ENCODE measurements around the gene TLR1. TPM values are rescaled to one million over a fixed set of nuclear protein-coding genes. Genes with fewer than 3 reads are reported as not detected.

The TLR1 gene
- total RNA-seq, 4 donors from 2014 or later: 15.7 to 29.7 (median 22.8) TPM

DNA sequence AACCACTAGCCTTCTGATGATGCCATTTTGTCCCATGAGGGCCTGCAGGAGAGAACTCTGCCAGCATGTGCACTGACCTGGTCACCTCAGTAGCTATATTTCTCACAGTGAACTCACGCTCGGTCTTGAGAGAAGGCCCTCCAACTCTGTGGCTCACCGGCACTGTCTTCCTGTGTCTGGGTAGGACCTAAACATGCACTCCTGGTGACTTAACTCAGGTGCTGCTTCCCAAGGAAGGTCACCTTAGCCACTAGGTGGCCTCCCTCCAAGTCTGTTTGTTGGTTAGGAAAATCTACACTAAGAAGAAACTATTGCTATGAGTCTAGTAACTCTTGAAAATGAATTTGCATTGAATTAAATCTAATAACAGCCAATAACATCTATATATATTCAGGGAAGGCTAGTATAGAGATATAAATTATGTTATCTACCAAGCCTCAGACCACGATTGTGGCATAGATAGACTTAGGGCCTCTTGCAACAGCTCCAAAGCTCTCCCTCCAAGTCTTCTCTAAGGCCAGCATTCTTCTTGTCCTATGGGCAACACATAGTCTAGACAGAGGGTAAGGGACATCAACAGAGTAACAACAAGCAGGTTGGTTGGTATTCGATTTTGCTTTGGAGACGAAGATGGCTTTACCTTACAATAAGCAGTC, 46.5 kb downstream of the TLR1 start:
- H3K4me1 ChIP-seq: peaks cover 0 to 40% (median 21%) of the 10 kb centered on the region in 4 donors
- no peaks in the 10 kb centered on the region for H3K36me3 ChIP-seq
- peak overlapping the region; percentile 65 to 90 (median 79) for H3K27ac ChIP-seq
- DNase-seq (ENCODE audit: low spot score in 2 of 2): no peak
- H3K9me3 ChIP-seq: no peaks in the 10 kb centered on the region
- no peak overlapping the region for H3K4me3 ChIP-seq
- H3K27me3 ChIP-seq: no peaks in the 10 kb centered on the region
- TF ChIP-seq POLR2A (IDR thresholded peaks at IDR 0.05) (no peak), EP300 (IDR thresholded peaks at IDR 0.05) (no peak)
- TF ChIP-seq, protein P1, sequence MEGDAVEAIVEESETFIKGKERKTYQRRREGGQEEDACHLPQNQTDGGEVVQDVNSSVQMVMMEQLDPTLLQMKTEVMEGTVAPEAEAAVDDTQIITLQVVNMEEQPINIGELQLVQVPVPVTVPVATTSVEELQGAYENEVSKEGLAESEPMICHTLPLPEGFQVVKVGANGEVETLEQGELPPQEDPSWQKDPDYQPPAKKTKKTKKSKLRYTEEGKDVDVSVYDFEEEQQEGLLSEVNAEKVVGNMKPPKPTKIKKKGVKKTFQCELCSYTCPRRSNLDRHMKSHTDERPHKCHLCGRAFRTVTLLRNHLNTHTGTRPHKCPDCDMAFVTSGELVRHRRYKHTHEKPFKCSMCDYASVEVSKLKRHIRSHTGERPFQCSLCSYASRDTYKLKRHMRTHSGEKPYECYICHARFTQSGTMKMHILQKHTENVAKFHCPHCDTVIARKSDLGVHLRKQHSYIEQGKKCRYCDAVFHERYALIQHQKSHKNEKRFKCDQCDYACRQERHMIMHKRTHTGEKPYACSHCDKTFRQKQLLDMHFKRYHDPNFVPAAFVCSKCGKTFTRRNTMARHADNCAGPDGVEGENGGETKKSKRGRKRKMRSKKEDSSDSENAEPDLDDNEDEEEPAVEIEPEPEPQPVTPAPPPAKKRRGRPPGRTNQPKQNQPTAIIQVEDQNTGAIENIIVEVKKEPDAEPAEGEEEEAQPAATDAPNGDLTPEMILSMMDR (IDR thresholded peaks at IDR 0.05): no peak
- WGBS, 2 donors: 90 to 91% methylated on average over 6 of the region's 6 CpGs

DNA sequence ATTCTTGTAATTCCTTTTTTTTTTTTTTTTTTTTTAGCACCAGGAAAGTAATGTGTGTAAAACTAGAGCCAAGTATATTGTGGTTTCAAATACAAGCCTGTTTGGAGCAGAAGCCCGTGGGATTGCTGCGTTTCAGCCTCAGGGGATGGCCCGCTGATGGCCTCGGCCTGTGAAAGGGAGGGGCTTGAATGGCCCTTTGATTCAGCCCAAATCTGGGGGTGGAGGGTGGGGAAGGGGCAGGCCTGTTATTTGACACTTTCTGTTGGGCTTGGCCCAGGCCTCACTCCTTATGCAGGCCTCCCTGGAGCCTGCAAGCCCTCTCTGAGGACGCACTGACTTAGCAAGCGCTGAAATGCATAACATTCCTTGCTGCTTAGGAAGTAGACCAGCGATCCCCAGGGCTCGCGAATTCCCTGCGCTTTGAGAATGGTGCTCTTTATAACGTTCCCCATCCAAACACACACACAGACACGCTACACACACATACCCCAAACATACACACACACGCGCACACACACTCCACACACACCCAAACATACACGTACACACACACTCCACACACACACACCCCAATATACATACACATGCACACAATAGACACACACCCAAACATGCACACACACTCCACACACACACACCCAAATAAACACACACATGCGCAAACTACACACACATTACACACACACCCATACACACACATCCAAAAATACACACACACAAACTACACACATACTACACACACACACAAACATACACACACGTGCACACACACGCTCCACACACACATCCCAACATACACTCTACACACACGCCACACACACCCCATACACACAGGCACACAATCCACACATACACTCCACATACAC, 51.4 kb downstream of the TLR1 start:
- TF ChIP-seq EP300 (IDR thresholded peaks at IDR 0.05): peak; percentile 43 to 91
- peak; percentile 12 to 50 for TF ChIP-seq POLR2A (IDR thresholded peaks at IDR 0.05)
- TF ChIP-seq, protein P1 (IDR thresholded peaks at IDR 0.05): no peak
- WGBS, 2 donors: 29 to 36% methylated on average over 19 of the region's 19 CpGs
- no peaks in the 10 kb centered on the region for H3K36me3 ChIP-seq
- H3K9me3 ChIP-seq: no peaks in the 10 kb centered on the region
- DNase-seq (ENCODE audit: low spot score in 2 of 2): peak; percentile 74 to 81
- H3K4me3 ChIP-seq: peak overlapping the region in 2 of 4 donors; percentile 8 to 24
- H3K4me1 ChIP-seq: peaks cover 0 to 36% (median 12%) of the 10 kb centered on the region in 4 donors
- H3K27ac ChIP-seq: peak overlapping the region; percentile 47 to 96 (median 82)
- H3K27me3 ChIP-seq: no peaks in the 10 kb centered on the region

DNA sequence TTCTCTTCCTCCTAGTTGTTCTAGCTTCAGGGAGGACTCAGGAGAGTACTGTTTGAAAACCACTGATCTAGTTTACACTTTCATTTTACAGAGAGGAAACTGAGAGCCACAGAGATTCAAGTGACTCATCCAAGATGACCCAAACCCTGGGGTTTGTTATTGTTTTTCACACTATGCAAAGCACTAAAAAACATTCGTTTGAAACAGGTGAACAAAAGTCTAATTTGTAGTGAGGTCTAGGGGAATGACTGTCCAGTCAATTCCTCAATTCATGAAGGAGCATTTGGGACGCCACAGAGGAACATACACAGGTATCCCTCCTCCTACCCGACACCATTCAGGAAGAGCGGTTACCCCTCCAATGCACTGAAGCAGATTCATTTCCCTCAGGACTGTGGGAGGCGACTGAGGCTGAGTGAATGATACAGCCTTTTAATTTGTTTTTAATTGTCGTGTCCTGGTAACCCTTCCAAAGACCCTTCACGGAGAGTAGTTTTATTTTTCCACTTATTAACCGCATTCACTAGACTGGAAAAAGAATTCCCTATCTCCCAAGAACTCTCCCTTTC, 52.1 kb downstream of the TLR1 start:
- no peak for DNase-seq (ENCODE audit: low spot score in 2 of 2)
- H3K4me1 ChIP-seq: peaks cover 0 to 29% (median 8%) of the 10 kb centered on the region in 4 donors
- no peaks in the 10 kb centered on the region for H3K36me3 ChIP-seq
- no peak for TF ChIP-seq EP300 (IDR thresholded peaks at IDR 0.05)
- TF ChIP-seq, protein P1 (IDR thresholded peaks at IDR 0.05): no peak
- TF ChIP-seq POLR2A (IDR thresholded peaks at IDR 0.05): no peak
- peaks cover 0 to 5% (median 0%) of the 10 kb centered on the region in 4 donors for H3K9me3 ChIP-seq
- WGBS, 2 donors: 15 to 19% methylated on average over 8 of the region's 8 CpGs
- no peaks in the 10 kb centered on the region for H3K27me3 ChIP-seq
- H3K27ac ChIP-seq: peak overlapping the region; percentile 47 to 96 (median 82)
- peak overlapping the region in 2 of 4 donors; percentile 8 to 24 for H3K4me3 ChIP-seq

DNA sequence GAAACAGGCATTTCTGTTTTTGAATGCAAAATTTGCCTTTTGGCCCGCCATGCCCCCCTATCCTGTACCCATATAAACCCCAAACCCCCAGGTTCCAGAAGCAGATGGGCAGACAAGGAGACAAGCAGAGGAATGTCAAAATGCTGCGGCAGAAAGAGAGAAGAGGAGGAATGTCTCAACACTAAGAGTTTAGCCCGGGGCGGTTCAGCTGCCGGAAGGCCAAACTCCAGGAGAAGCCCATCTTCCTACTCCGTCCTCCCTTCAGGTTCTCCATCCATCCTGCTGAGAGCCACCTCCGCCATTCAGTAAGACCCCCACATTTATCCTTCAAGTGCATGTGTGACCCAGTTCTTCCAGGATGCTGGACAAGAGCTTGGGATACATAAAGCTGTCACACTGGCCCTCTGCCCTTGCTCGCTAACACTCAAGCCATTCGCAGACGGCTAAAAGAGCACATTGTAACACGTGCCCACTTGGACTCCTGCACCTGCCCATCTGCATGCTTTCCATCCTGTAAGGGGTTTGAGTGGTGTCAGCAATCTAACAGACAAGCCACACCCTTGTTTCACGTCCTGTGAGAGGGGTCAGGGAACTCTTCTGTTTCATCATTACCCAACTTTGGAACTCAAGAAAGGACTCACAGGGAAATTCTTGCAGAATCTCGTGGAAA, 53.1 kb downstream of the TLR1 start:
- no peak for DNase-seq (ENCODE audit: low spot score in 2 of 2)
- peak overlapping the region in 3 of 4 donors; percentile 47 to 96 (median 90) for H3K27ac ChIP-seq
- no peak for TF ChIP-seq POLR2A (IDR thresholded peaks at IDR 0.05)
- no peak for TF ChIP-seq EP300 (IDR thresholded peaks at IDR 0.05)
- TF ChIP-seq, protein P1 (IDR thresholded peaks at IDR 0.05): no peak
- peaks cover 0 to 29% (median 8%) of the 10 kb centered on the region in 4 donors for H3K4me1 ChIP-seq
- H3K27me3 ChIP-seq: no peaks in the 10 kb centered on the region
- peaks cover 0 to 6% (median 0%) of the 10 kb centered on the region in 4 donors for H3K9me3 ChIP-seq
- H3K36me3 ChIP-seq: no peaks in the 10 kb centered on the region
- H3K4me3 ChIP-seq: no peak overlapping the region
- 73 to 77% methylated on average over 13 of the region's 13 CpGs for WGBS, 2 donors

Data from tibial nerve (tissue), 4 donors.